GM21515 (cell line): ENCODE results near the gene SHB.

Experiments used
- ATAC-seq: cut with Tn5 transposase; IDR thresholded peaks from one replicate; pipeline ENCODE4 v1.9.1; 2021; ENCODE audit not compliant: unreplicated experiment

Gene SHB

GRCh38 chr9:37870799-37871176 is 198.2 kb downstream of the SHB start:
- no peak for ATAC-seq

GRCh38 chr9:37870081-37870798 is 198.8 kb downstream of the SHB start:
- no peak for ATAC-seq
